PC-9 (cell line): ENCODE measurements around the gene CCDC39.

Experiments
- EZH2 ChIP-seq: fragments of 200-600 bp; sonication (generic); IDR thresholded peaks from 2 replicates; pipeline ENCODE4 v1.8.0; 2017; ENCODE audit warnings: antibody characterized with exemption, low read depth
- TF ChIP-seq, protein P1 (sequence below): fragments of 200-600 bp; sonication (generic); conservative IDR thresholded peaks from 2 replicates; pipeline ENCODE4 v1.6.1; 2017; ENCODE audit warnings: mixed run types, antibody characterized with exemption, mild to moderate bottlenecking, moderate library complexity

GRCh38 chr3:180600473-180600872 lies 78.8 kb downstream of the CCDC39 start:
- TF ChIP-seq EZH2, result no peak
- TF ChIP-seq, protein P1, sequence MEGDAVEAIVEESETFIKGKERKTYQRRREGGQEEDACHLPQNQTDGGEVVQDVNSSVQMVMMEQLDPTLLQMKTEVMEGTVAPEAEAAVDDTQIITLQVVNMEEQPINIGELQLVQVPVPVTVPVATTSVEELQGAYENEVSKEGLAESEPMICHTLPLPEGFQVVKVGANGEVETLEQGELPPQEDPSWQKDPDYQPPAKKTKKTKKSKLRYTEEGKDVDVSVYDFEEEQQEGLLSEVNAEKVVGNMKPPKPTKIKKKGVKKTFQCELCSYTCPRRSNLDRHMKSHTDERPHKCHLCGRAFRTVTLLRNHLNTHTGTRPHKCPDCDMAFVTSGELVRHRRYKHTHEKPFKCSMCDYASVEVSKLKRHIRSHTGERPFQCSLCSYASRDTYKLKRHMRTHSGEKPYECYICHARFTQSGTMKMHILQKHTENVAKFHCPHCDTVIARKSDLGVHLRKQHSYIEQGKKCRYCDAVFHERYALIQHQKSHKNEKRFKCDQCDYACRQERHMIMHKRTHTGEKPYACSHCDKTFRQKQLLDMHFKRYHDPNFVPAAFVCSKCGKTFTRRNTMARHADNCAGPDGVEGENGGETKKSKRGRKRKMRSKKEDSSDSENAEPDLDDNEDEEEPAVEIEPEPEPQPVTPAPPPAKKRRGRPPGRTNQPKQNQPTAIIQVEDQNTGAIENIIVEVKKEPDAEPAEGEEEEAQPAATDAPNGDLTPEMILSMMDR, result no peak
